H9 (cell line): Measurements from ENCODE around the gene WDR7. TPM values are rescaled to one million over a fixed set of nuclear protein-coding genes. Genes with fewer than 3 reads are reported as not detected.

ENCODE experiments used
- DNase-seq: peaks from one replicate; pipeline ENCODE4 v3.0.0-alpha.2; 2017
- H2AFZ ChIP-seq: one replicate; pipeline ENCODE4 v1.6.1; 2013; ENCODE audit warnings: mild to moderate bottlenecking, low read length, control low read depth, moderate library complexity
- H2AK5ac ChIP-seq: 2 replicates; pipeline ENCODE4 v1.6.1; 2013; ENCODE audit warnings: low read length, control low read depth, mixed read lengths; ENCODE audit not compliant: insufficient read length
- H2BK120ac ChIP-seq: one replicate; pipeline ENCODE4 v1.6.1; 2013; ENCODE audit warnings: low read depth, mild to moderate bottlenecking, low read length, control low read depth, inconsistent platforms; ENCODE audit not compliant: poor library complexity, severe bottlenecking
- H2BK12ac ChIP-seq: 2 replicates; pipeline ENCODE4 v1.6.1; 2013; ENCODE audit warnings: low read length, control low read depth, mixed read lengths, low read depth; ENCODE audit not compliant: insufficient read length
- H2BK15ac ChIP-seq: 2 replicates; pipeline ENCODE4 v1.6.1; 2013; ENCODE audit warnings: low read depth, low read length, control low read depth
- H2BK20ac ChIP-seq: one replicate; pipeline ENCODE4 v1.6.1; 2013; ENCODE audit warnings: low read depth, mild to moderate bottlenecking, low read length, control low read depth, inconsistent platforms; ENCODE audit not compliant: poor library complexity, severe bottlenecking
- H2BK5ac ChIP-seq: 2 replicates; pipeline ENCODE4 v1.6.1; 2013; ENCODE audit warnings: low read length, control low read depth, mixed read lengths; ENCODE audit not compliant: insufficient read length
- H3K14ac ChIP-seq: 2 replicates; pipeline ENCODE4 v1.6.1; 2013; ENCODE audit warnings: low read length, control low read depth; ENCODE audit not compliant: insufficient read depth
- H3K18ac ChIP-seq: 2 replicates; pipeline ENCODE4 v1.6.1; 2013; ENCODE audit warnings: low read depth, mild to moderate bottlenecking, mixed read lengths, low read length, control low read depth; ENCODE audit not compliant: insufficient read length
- H3K23ac ChIP-seq: 2 replicates; pipeline ENCODE4 v1.6.1; 2013; ENCODE audit warnings: low read length, control low read depth, mixed read lengths, low read depth; ENCODE audit not compliant: insufficient read length
- H3K23me2 ChIP-seq: 2 replicates; pipeline ENCODE4 v1.6.1; 2013; ENCODE audit warnings: low read depth, mild to moderate bottlenecking, mixed read lengths, low read length, control low read depth; ENCODE audit not compliant: insufficient read length, poor library complexity, severe bottlenecking
- H3K27ac ChIP-seq: 2 replicates; pipeline ENCODE4 v1.5.1; 2013; ENCODE audit warnings: low read length, control low read depth, mixed read lengths, low read depth; ENCODE audit not compliant: insufficient read length
- H3K27me3 ChIP-seq: 2 replicates; pipeline ENCODE4 v1.6.1; 2013; ENCODE audit warnings: low read length, control low read depth, inconsistent platforms; ENCODE audit not compliant: insufficient read depth
- H3K4ac ChIP-seq: 2 replicates; pipeline ENCODE4 v1.6.1; 2013; ENCODE audit warnings: low read depth, mild to moderate bottlenecking, control low read depth, inconsistent platforms, low read length, moderate library complexity
- H3K4me1 ChIP-seq: 2 replicates; pipeline ENCODE4 v1.6.1; 2013; ENCODE audit warnings: low read length, control low read depth, inconsistent platforms; ENCODE audit not compliant: insufficient read depth
- H3K4me2 ChIP-seq: 2 replicates; pipeline ENCODE4 v1.6.1; 2013; ENCODE audit warnings: low read length, control low read depth, mixed read lengths; ENCODE audit not compliant: insufficient read length, insufficient read depth
- H3K56ac ChIP-seq: 2 replicates; pipeline ENCODE4 v1.6.1; 2013; ENCODE audit warnings: low read depth, mild to moderate bottlenecking, mixed read lengths, low read length, control low read depth; ENCODE audit not compliant: insufficient read length
- H3K79me1 ChIP-seq: 2 replicates; pipeline ENCODE4 v1.6.1; 2013; ENCODE audit warnings: low read depth, mild to moderate bottlenecking, moderate library complexity, low read length, control low read depth, inconsistent platforms; ENCODE audit not compliant: insufficient read depth, poor library complexity, severe bottlenecking
- H3K79me2 ChIP-seq: 2 replicates; pipeline ENCODE4 v1.6.1; 2013; ENCODE audit warnings: low read length, control low read depth, inconsistent platforms; ENCODE audit not compliant: insufficient read depth
- H3K9ac ChIP-seq: 2 replicates; pipeline ENCODE4 v1.6.1; 2013; ENCODE audit warnings: low read length, control low read depth, mixed read lengths; ENCODE audit not compliant: insufficient read length; ENCODE audit errors: extremely low read depth
- H3K9me3 ChIP-seq: one replicate; pipeline ENCODE4 v1.6.1; 2013; ENCODE audit warnings: low read depth, low read length, inconsistent platforms; ENCODE audit not compliant: control insufficient read depth
- H3T11ph ChIP-seq: one replicate; pipeline ENCODE4 v1.6.1; 2013; ENCODE audit warnings: mild to moderate bottlenecking, low read length, control low read depth, inconsistent platforms
- H4K20me1 ChIP-seq: one replicate; pipeline ENCODE4 v1.6.1; 2013; ENCODE audit not compliant: control insufficient read depth, insufficient read length, insufficient read depth
- H4K5ac ChIP-seq: 2 replicates; pipeline ENCODE4 v1.6.1; 2013; ENCODE audit warnings: low read depth, mild to moderate bottlenecking, mixed read lengths, low read length, control low read depth; ENCODE audit not compliant: insufficient read length
- H4K8ac ChIP-seq: replicated peaks from 2 replicates; pipeline ENCODE4 v1.6.1; 2013; ENCODE audit warnings: low read length, control low read depth, mixed read lengths, low read depth; ENCODE audit not compliant: insufficient read length
- H4K91ac ChIP-seq: 2 replicates; pipeline ENCODE4 v1.6.1; 2013; ENCODE audit warnings: low read depth, mild to moderate bottlenecking, moderate library complexity, mixed read lengths, low read length, control low read depth; ENCODE audit not compliant: insufficient read length
- H3K27ac Mint-ChIP-seq, 3 experiments: 2 replicates in 2 of 3; 3 replicates in 1 of 3; pipeline ENCODE4 v1.8.0; 2020 to 2021; ENCODE audit warnings: mixed read lengths in 3 of 3, mild to moderate bottlenecking in 1 of 3, moderate library complexity in 1 of 3
- H3K27me3 Mint-ChIP-seq: 2 replicates; pipeline ENCODE4 v1.8.0; 2021; ENCODE audit warnings: low read depth, mild to moderate bottlenecking, moderate library complexity, mixed read lengths
- H3K36me3 Mint-ChIP-seq, 3 experiments: 2 replicates in 2 of 3; 3 replicates in 1 of 3; pipeline ENCODE4 v1.8.0; 2020 to 2021; ENCODE audit warnings: low read depth in 3 of 3, mixed read lengths in 3 of 3; ENCODE audit not compliant: insufficient read depth in 1 of 3
- H3K4me1 Mint-ChIP-seq, 2 experiments: 2 replicates each; pipeline ENCODE4 v1.8.0; 2020; ENCODE audit warnings: mixed read lengths in 2 of 2
- H3K4me3 Mint-ChIP-seq, 2 experiments: 2 replicates in 1 of 2; 3 replicates in 1 of 2; pipeline ENCODE4 v1.8.0; 2020 to 2021; ENCODE audit warnings: mild to moderate bottlenecking in 2 of 2, mixed read lengths in 2 of 2, moderate library complexity in 1 of 2
- H3K9me3 Mint-ChIP-seq, 2 experiments: 2 replicates in 1 of 2; 3 replicates in 1 of 2; pipeline ENCODE4 v1.8.0; 2020; ENCODE audit warnings: mild to moderate bottlenecking in 2 of 2, mixed read lengths in 2 of 2, moderate library complexity in 1 of 2
- CTCF ChIP-seq: fragments of 200-600 bp; sonication (generic); conservative IDR thresholded peaks from 3 replicates; pipeline ENCODE4 v1.8.0; 2021; ENCODE audit warnings: antibody characterized with exemption, mild to moderate bottlenecking
- WGBS: extraction: QIAGEN DNeasy Blood & Tissue Kit; methylation state at CpG from one replicate; pipeline ENCODE4 v1.1.7; 2013; ENCODE audit warnings: missing lambda C conversion rate, low lambda C conversion rate, mixed read lengths; ENCODE audit not compliant: insufficient read length; ENCODE audit errors: extremely low coverage; 5-methylcytosine and 5-hydroxymethylcytosine counted together
- total RNA-seq: library from RNA; stranded (reverse); gene quantifications from 2 replicates; pipeline ENCODE4 v1.2.1, GENCODE V29; 2021

The WDR7 gene
- total RNA-seq, 1 experiment from 2014 or later = 14.8 TPM

GRCh38 chr18:57073501-57074187 is 422.5 kb downstream of the WDR7 start:
- Histone ChIP-seq H3K27ac (no peak overlapping the region), H3K27me3 (0 out of 2 replicates have a peak, but pooled peaks cover 3% of the 10 kb centered on the region), H3T11ph (no peak overlapping the region), H2BK15ac (no peak overlapping the region), H3K9me3 (no peaks in the 10 kb centered on the region), H2BK20ac (no peak overlapping the region), H4K8ac (no peak overlapping the region), H3K56ac (no peak overlapping the region), H3K79me1 (no peaks in the 10 kb centered on the region), H3K14ac (no peak overlapping the region), H3K4me1 (peaks cover 15% of the 10 kb centered on the region; the same call in 1 of the 2 replicates), H3K18ac (no peak overlapping the region), H4K5ac (no peak overlapping the region), H3K9ac (no peak overlapping the region), H2AFZ (no peak overlapping the region), H3K23me2 (no peaks in the 10 kb centered on the region), H3K23ac (no peak overlapping the region), H2BK5ac (no peak overlapping the region), H2BK12ac (no peak overlapping the region), H3K79me2 (no peaks in the 10 kb centered on the region), H2AK5ac (no peak overlapping the region), H4K91ac (no peak overlapping the region), H2BK120ac (no peak overlapping the region), H4K20me1 (peaks cover 3% of the 10 kb centered on the region), H3K4ac (no peak overlapping the region), H3K4me2 (no peak overlapping the region)
- no peak for DNase-seq
- Mint-ChIP-seq H3K27me3 (no peaks in the 10 kb centered on the region), H3K9me3 (no peaks in the 10 kb centered on the region), H3K4me1 (peaks cover 51 to 78% of the 10 kb centered on the region in 2 experiments), H3K36me3 (peaks cover 0 to 1% (median 0%) of the 10 kb centered on the region in 3 experiments; a peak in 1 of 7 replicates), H3K4me3 (no peak overlapping the region), H3K27ac (no peak overlapping the region)
- no peak for TF ChIP-seq CTCF
- no CpG with 5 or more reads among the region's 9 CpGs for WGBS
